GM12878 (cell line): ENCODE measurements around the gene DDX31. TPM values are rescaled to one million over a fixed set of nuclear protein-coding genes. Genes with fewer than 3 reads are reported as not detected.

Experiments used
- ATAC-seq: fragments of 200-7000 bp; cut with Tn5 transposase; 3 replicates; pipeline ENCODE4 v1.9.1; 2020; ENCODE audit warnings: mild to moderate bottlenecking, moderate library complexity
- BruUV-seq: library from RNA; stranded (reverse); fragments of 400-500 nt; replicated peaks from 2 replicates; lab custom pipeline; 2021; lab: Mats Ljungman, UMichigan
- CTCF ChIA-PET: fragments of 300-600 bp; sonication (Branson Sonifier 250); formaldehyde crosslinking; extraction: SDS; loops from one replicate; lab custom pipeline; 2021; ENCODE audit warnings: inconsistent platforms; lab: Yijun Ruan, JAX
- POLR2A ChIA-PET: fragments of 350-600 bp; formaldehyde crosslinking; extraction: SDS; loops from one replicate; lab custom pipeline; 2021; ENCODE audit warnings: inconsistent platforms; lab: Charles Lee
- RAD21 ChIA-PET: fragments of 300-600 bp; sonication (Branson Sonifier 250); formaldehyde crosslinking; loops from one replicate; lab custom pipeline; 2023; ENCODE audit warnings: antibody characterized with exemption; ENCODE audit not compliant: unreplicated experiment; lab: Charles Lee
- SMC1A ChIA-PET: fragments of 300-600 bp; sonication (Branson Sonifier 250); formaldehyde crosslinking; loops from one replicate; lab custom pipeline; 2023; ENCODE audit not compliant: unreplicated experiment, uncharacterized antibody; lab: Charles Lee
- DNase-seq: peaks from one replicate; pipeline ENCODE4 v3.0.0-alpha.2; 2011; ENCODE audit warnings: low read depth, low spot score
- FAIRE-seq: peaks from 3 replicates; lab custom pipeline; 2011; peaks lifted over from hg19 to GRCh38; lab: Jason Lieb, UNC
- H2AFZ ChIP-seq: 2 replicates; pipeline ENCODE4 v1.6.0; 2011; ENCODE audit warnings: low read depth, low read length, control low read depth; ENCODE audit not compliant: control insufficient read depth
- H3K27ac ChIP-seq: 2 replicates; pipeline ENCODE4 v1.5.1; 2011; ENCODE audit warnings: control low read depth; ENCODE audit not compliant: control insufficient read depth, insufficient read depth
- H3K27me3 ChIP-seq, 2 experiments: replicated peaks in 1 of 2; 2 replicates each; pipeline versions ENCODE4 v1.6.0 to v1.6.1; 2011; ENCODE audit warnings: low read length in 1 of 2; ENCODE audit not compliant: control insufficient read depth in 2 of 2, insufficient read depth in 2 of 2
- H3K36me3 ChIP-seq, 2 experiments: 2 replicates each; pipeline ENCODE4 v1.5.1; 2011; ENCODE audit warnings: low read length in 1 of 2; ENCODE audit not compliant: control insufficient read depth in 2 of 2, insufficient read depth in 2 of 2
- H3K4me1 ChIP-seq: 2 replicates; pipeline ENCODE4 v1.6.1; 2011; ENCODE audit warnings: mild to moderate bottlenecking, low read length, moderate library complexity, mixed read lengths; ENCODE audit not compliant: control insufficient read depth, insufficient read depth
- H3K4me2 ChIP-seq: 2 replicates; pipeline ENCODE4 v1.6.0; 2011; ENCODE audit warnings: control low read depth; ENCODE audit not compliant: control insufficient read depth, insufficient read depth
- H3K4me3 ChIP-seq: fragments of 200-600 bp; sonication (generic); 2 replicates; pipeline ENCODE4 v1.5.1; 2016
- H3K79me2 ChIP-seq: 2 replicates; pipeline ENCODE4 v1.6.0; 2011; ENCODE audit warnings: low read length; ENCODE audit not compliant: control insufficient read depth, insufficient read depth
- H3K9ac ChIP-seq: 2 replicates; pipeline ENCODE4 v1.8.0; 2011; ENCODE audit warnings: low read length, control low read depth, mixed read lengths; ENCODE audit not compliant: control insufficient read depth, insufficient read depth
- H3K9me3 ChIP-seq: replicated peaks from 3 replicates; pipeline ENCODE4 v1.5.1; 2011; ENCODE audit warnings: mild to moderate bottlenecking, low read length; ENCODE audit not compliant: control insufficient read depth, insufficient read depth
- H4K20me1 ChIP-seq: 2 replicates; pipeline ENCODE4 v1.6.0; 2011; ENCODE audit not compliant: control insufficient read depth, insufficient read depth
- E2F8 ChIP-seq: fragments of 450-650 bp; IDR thresholded peaks from 2 replicates; pipeline ENCODE4 v1.6.1; 2018; ENCODE audit warnings: mild to moderate bottlenecking, low read depth, moderate library complexity; ENCODE audit not compliant: partially characterized antibody
- IKZF1 ChIP-seq: fragments of 450-650 bp; conservative IDR thresholded peaks from 2 replicates; pipeline ENCODE4 v1.6.1; 2017; ENCODE audit warnings: antibody characterized with exemption, mild to moderate bottlenecking
- MTA2 ChIP-seq: fragments of 450-650 bp; IDR thresholded peaks from 2 replicates; pipeline ENCODE4 v1.6.1; 2016; ENCODE audit warnings: low read depth, mild to moderate bottlenecking, moderate library complexity
- MYB ChIP-seq: fragments of 150-350 bp; IDR thresholded peaks from 2 replicates; pipeline ENCODE4 v1.6.1; 2014; ENCODE audit warnings: mild to moderate bottlenecking, low read depth, low read length, borderline replicate concordance
- NR2F1 ChIP-seq: fragments of 450-650 bp; conservative IDR thresholded peaks from 2 replicates; pipeline ENCODE4 v1.6.1; 2017; ENCODE audit warnings: mild to moderate bottlenecking
- PAX8 ChIP-seq: fragments of 450-650 bp; IDR thresholded peaks from 2 replicates; pipeline ENCODE4 v1.6.1; 2017; ENCODE audit warnings: mild to moderate bottlenecking, moderate library complexity
- POLR2A ChIP-seq: IDR thresholded peaks from 2 replicates; pipeline ENCODE4 v1.6.1; 2011; ENCODE audit warnings: low read depth, mild to moderate bottlenecking, low read length
- RAD51 ChIP-seq: fragments of 450-650 bp; IDR thresholded peaks from 2 replicates; pipeline ENCODE4 v1.6.1; 2016; ENCODE audit warnings: moderate library complexity, mild to moderate bottlenecking, inconsistent platforms
- SREBF1 ChIP-seq: IDR thresholded peaks from 2 replicates; pipeline ENCODE4 v1.6.1; 2012; ENCODE audit warnings: mild to moderate bottlenecking, low read length
- TBL1XR1 ChIP-seq: IDR thresholded peaks from 2 replicates; pipeline ENCODE4 v1.6.1; 2012; ENCODE audit warnings: low read depth, low read length, improper control_type of control experiment
- TCF12 ChIP-seq: IDR thresholded peaks from 2 replicates; pipeline ENCODE4 v1.6.1; 2011; ENCODE audit warnings: low read depth, mild to moderate bottlenecking, low read length
- YBX1 ChIP-seq: fragments of 450-650 bp; IDR thresholded peaks from 2 replicates; pipeline ENCODE4 v1.6.1; 2016; ENCODE audit warnings: antibody characterized with exemption
- ZBTB33 ChIP-seq: fragments of 450-650 bp; IDR thresholded peaks from 2 replicates; pipeline ENCODE4 v1.6.1; 2017; ENCODE audit warnings: mild to moderate bottlenecking
- ZBTB40 ChIP-seq: fragments of 450-650 bp; IDR thresholded peaks from 2 replicates; pipeline ENCODE4 v1.6.1; 2016; ENCODE audit warnings: mild to moderate bottlenecking, moderate library complexity, borderline replicate concordance
- WGBS: methylation state at CpG from one replicate; pipeline ENCODE4 v1.1.6; 2016; ENCODE audit warnings: low lambda C conversion rate; ENCODE audit not compliant: insufficient replicate concordance, insufficient coverage; ENCODE audit errors: missing lambda C conversion rate; 5-methylcytosine and 5-hydroxymethylcytosine counted together
- in situ Hi-C: fragments of 300-500 bp; cut with MboI; formaldehyde crosslinking; loops from 9 replicates; pipeline ENCODE4 v1.14.3; 2018; ENCODE audit warnings: mixed read lengths
- intact Hi-C: fragments of 100-400 bp; cut with micrococcal nuclease; formaldehyde crosslinking; loops from one replicate; pipeline ENCODE4 v1.14.2; 2022; ENCODE audit not compliant: unreplicated experiment
- polyA plus RNA-seq, 11 experiments: library from polyadenylated mRNA; depleted of rRNA in 4 of 11; unstranded in 6 of 11; stranded (reverse) in 5 of 11; fragments of >200 nt; fragmentation: Nextera tagmentation in 4 of 11; fragmentation: Illumina TruSeq in 1 of 11; extraction: Ambion mirVana in 4 of 11; extraction: Trizol in 1 of 11; gene quantifications; 1 replicate in 1 of 11; 2 replicates in 10 of 11; pipeline versions ENCODE4 v1.2.1 to v1.2.3, GENCODE V29; 2011 to 2016; ENCODE audit warnings: inconsistent platforms in 2 of 11, missing spikeins in 2 of 11, low read depth in 1 of 11
- total RNA-seq, 4 experiments: library from RNA; depleted of rRNA in 3 of 4; stranded (reverse); fragments of >200 nt in 3 of 4; fragmentation: Illumina TruSeq in 1 of 4; extraction: Trizol in 1 of 4; gene quantifications; 2 replicates each; pipeline versions ENCODE4 v1.2.1 to v1.2.3, GENCODE V29; 2013 to 2021

The DDX31 gene
- total and polyA plus RNA-seq, 10 of the 15 experiments (the other 5 are each of a cell fraction or from before 2014, with no cell fraction given), result 12.1 to 30.8 (median 20.8) TPM

GRCh38 chr9:132662152-132662945 is 7.4 kb downstream of the DDX31 start:
- no TSS peak for BruUV-seq
- ATAC-seq, result no peak
- no peaks in the 10 kb centered on the region for H4K20me1 ChIP-seq
- DNase-seq, result no peak
- intact Hi-C loops (no loop called here), in situ Hi-C loops (no loop called here)
- POLR2A ChIA-PET, result interaction anchor here (1.1 kb wide), 1 partner anchor 11 kb away, joined by 3 read pairs; no protein-coding TSS in a partner anchor
- RAD21 ChIA-PET, result no interaction called here
- H3K4me2 ChIP-seq, result no peak overlapping the region
- peaks cover 24% of the 10 kb centered on the region for H3K79me2 ChIP-seq
- SMC1A ChIA-PET, result interaction anchor here (1.3 kb wide), 1 partner anchor 10 kb away, joined by 4 read pairs; no protein-coding TSS in a partner anchor
- peaks cover 4 to 32% of the 10 kb centered on the region in 2 experiments; a peak in 3 of 4 replicates for H3K36me3 ChIP-seq
- no peaks in the 10 kb centered on the region for H3K9me3 ChIP-seq
- 94% methylated on average over 12 of the region's 12 CpGs for WGBS
- H3K27ac ChIP-seq, result no peak overlapping the region
- no peaks in the 10 kb centered on the region for H3K27me3 ChIP-seq
- H2AFZ ChIP-seq, result no peak overlapping the region
- no peak for FAIRE-seq
- H3K4me3 ChIP-seq, result no peak overlapping the region
- CTCF ChIA-PET, result no interaction called here
- H3K9ac ChIP-seq, result no peak overlapping the region
- H3K4me1 ChIP-seq, result no peaks in the 10 kb centered on the region
- TF ChIP-seq IKZF1 (no peak), TBL1XR1 (no peak), TCF12 (no peak), RAD51 (no peak), SREBF1 (no peak), PAX8 (no peak), YBX1 (no peak), MYB (no peak), POLR2A (no peak), NR2F1 (no peak), ZBTB33 (no peak), E2F8 (no peak), MTA2 (no peak), ZBTB40 (no peak)
